GM21723 (cell line): Measurements from ENCODE around the gene AP3M1.

Experiments
- ATAC-seq: cut with Tn5 transposase; IDR thresholded peaks from one replicate; pipeline ENCODE4 v1.9.1; 2021; ENCODE audit warnings: mild to moderate bottlenecking, moderate library complexity; ENCODE audit not compliant: unreplicated experiment

Gene AP3M1

GRCh38 chr10:74120911-74121310 lies 29.7 kb downstream of the AP3M1 start:
- ATAC-seq: no peak

GRCh38 chr10:74118804-74119203 lies 31.8 kb downstream of the AP3M1 start:
- no peak for ATAC-seq

GRCh38 chr10:74117738-74118137 lies 32.9 kb downstream of the AP3M1 start:
- ATAC-seq: no peak

GRCh38 chr10:74114041-74114448 lies 36.6 kb downstream of the AP3M1 start:
- ATAC-seq: no peak

- ATAC-seq: no peak
Measured at GRCh38 chr10:74113546-74113945, 37.1 kb downstream of the AP3M1 start.

GRCh38 chr10:74111799-74112198 lies 38.8 kb downstream of the AP3M1 start:
- no peak for ATAC-seq

GRCh38 chr10:74110120-74110519 lies 40.5 kb downstream of the AP3M1 start:
- ATAC-seq: no peak

- ATAC-seq: no peak
Measured at GRCh38 chr10:74109452-74109851, 41.2 kb downstream of the AP3M1 start.

- ATAC-seq: no peak
Measured at GRCh38 chr10:74107391-74107790, 43.2 kb downstream of the AP3M1 start.

- no peak for ATAC-seq
Measured at GRCh38 chr10:74104996-74105395, 45.6 kb downstream of the AP3M1 start.

GRCh38 chr10:74104480-74104879 lies 46.1 kb downstream of the AP3M1 start:
- no peak for ATAC-seq

GRCh38 chr10:74103560-74104258 lies 46.9 kb downstream of the AP3M1 start:
- ATAC-seq: no peak

- ATAC-seq: no peak
Measured at GRCh38 chr10:74099836-74100235, 50.8 kb downstream of the AP3M1 start.

- no peak for ATAC-seq
Measured at GRCh38 chr10:74099420-74099819, 51.2 kb downstream of the AP3M1 start.

GRCh38 chr10:74097776-74098175 lies 52.9 kb downstream of the AP3M1 start:
- no peak for ATAC-seq

GRCh38 chr10:74096777-74097176 lies 53.9 kb downstream of the AP3M1 start:
- ATAC-seq: peak; percentile 92

- no peak for ATAC-seq
Measured at GRCh38 chr10:74094231-74094630, 56.4 kb downstream of the AP3M1 start.

- ATAC-seq: no peak
Measured at GRCh38 chr10:74093530-74094164, 57.0 kb downstream of the AP3M1 start.

GRCh38 chr10:74092372-74092771 lies 58.3 kb downstream of the AP3M1 start:
- ATAC-seq: no peak

- ATAC-seq: no peak
Measured at GRCh38 chr10:74088722-74089121, 61.9 kb downstream of the AP3M1 start.

- ATAC-seq: no peak
Measured at GRCh38 chr10:74086317-74086716, 64.3 kb downstream of the AP3M1 start.

- peak; percentile 69 for ATAC-seq
Measured at GRCh38 chr10:74084955-74085354, 65.7 kb downstream of the AP3M1 start.

GRCh38 chr10:74083304-74083703 lies 67.3 kb downstream of the AP3M1 start:
- no peak for ATAC-seq
